ENCODE data around the gene LSM7. TPM values are rescaled to one million over a fixed set of nuclear protein-coding genes. Genes with fewer than 3 reads are reported as not detected.

The LSM7 gene
- total RNA-seq, 1 experiment from 2014 or later = 282 TPM

- peaks cover 29% of the 10 kb centered on the region for H3K79me2 ChIP-seq (ENCODE audit: low read length)
- H3K9me2 ChIP-seq (replicated peaks; ENCODE audit: low read length) = no peaks in the 10 kb centered on the region
- intact Hi-C loops (cut with micrococcal nuclease) = no loop called here
- no TSS peak for BruUV-seq (replicated peaks)
- ChIA-PET CTCF (no interaction called here), POLR2A (ENCODE audit: unreplicated experiment) (no interaction called here)
- no peaks in the 10 kb centered on the region for H3K27me3 ChIP-seq (ENCODE audit: low read length)
- H4K20me1 ChIP-seq (ENCODE audit: low read length) = no peaks in the 10 kb centered on the region
- H3K9me3 ChIP-seq (ENCODE audit: low read length) = no peaks in the 10 kb centered on the region
- no peak overlapping the region for H3K4me3 ChIP-seq (ENCODE audit: low read length)
- no peak overlapping the region for H3K27ac ChIP-seq (ENCODE audit: low read length)
- H2AFZ ChIP-seq (ENCODE audit: low read length) = no peak overlapping the region
- no peaks in the 10 kb centered on the region for H3K4me1 ChIP-seq (ENCODE audit: insufficient read depth, low read length)
- DNase-seq = no peak
- no peaks in the 10 kb centered on the region for H3K36me3 ChIP-seq (ENCODE audit: low read depth, low read length)
- no peak for ATAC-seq
- no peak overlapping the region for H3K9ac ChIP-seq (ENCODE audit: low read length)
- TF ChIP-seq EZH2phosphoT487 (IDR thresholded peaks at IDR 0.05; ENCODE audit: borderline replicate concordance, low read length) (no peak), EZH2 (IDR thresholded peaks at IDR 0.05; ENCODE audit: low read length, unreplicated experiment) (no peak), CTCF (conservative IDR thresholded peaks at IDR 0.05; ENCODE audit: low read depth, low read length) (no peak)
- no peaks in the 10 kb centered on the region for H3F3A ChIP-seq (ENCODE audit: low read length, unreplicated experiment)
- no peak overlapping the region for H3K4me2 ChIP-seq (ENCODE audit: low read length)
These were observed 6.8 kb upstream of the LSM7 start for GRCh38 chr19:2334986-2335846.

DNA sequence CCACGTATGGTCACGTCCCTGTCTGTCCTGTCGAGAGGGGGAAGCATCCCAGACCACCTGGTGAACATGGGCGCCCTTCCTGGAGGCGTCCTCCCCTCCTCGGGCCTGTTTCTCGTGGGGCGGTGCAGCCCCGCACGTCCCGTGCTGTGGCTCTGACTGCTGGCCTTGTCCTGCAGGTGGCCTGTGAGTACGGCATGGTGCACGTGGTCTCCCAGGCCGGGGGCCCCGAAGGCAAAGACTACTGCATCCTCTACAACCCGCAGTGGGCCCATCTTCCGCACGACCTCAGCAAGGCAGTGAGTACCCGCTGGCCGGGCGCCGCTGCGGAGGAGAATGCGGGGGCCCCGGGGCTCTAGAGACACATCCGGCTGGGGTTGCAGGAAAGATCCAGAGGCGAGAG is 6.0 kb upstream of the LSM7 start:
- no peaks in the 10 kb centered on the region for H3K9me2 ChIP-seq (replicated peaks; ENCODE audit: low read length)
- no TSS peak for BruUV-seq (replicated peaks)
- no peaks in the 10 kb centered on the region for H4K20me1 ChIP-seq (ENCODE audit: low read length)
- H3F3A ChIP-seq (ENCODE audit: low read length, unreplicated experiment) = no peaks in the 10 kb centered on the region
- peaks cover 4% of the 10 kb centered on the region for H3K4me1 ChIP-seq (ENCODE audit: insufficient read depth, low read length)
- no peak overlapping the region for H3K4me3 ChIP-seq (ENCODE audit: low read length)
- H3K27me3 ChIP-seq (ENCODE audit: low read length) = no peaks in the 10 kb centered on the region
- peaks cover 36% of the 10 kb centered on the region for H3K79me2 ChIP-seq (ENCODE audit: low read length)
- no peak overlapping the region for H3K4me2 ChIP-seq (ENCODE audit: low read length)
- ChIA-PET CTCF (no interaction called here), POLR2A (ENCODE audit: unreplicated experiment) (no interaction called here)
- H3K27ac ChIP-seq (ENCODE audit: low read length) = no peak overlapping the region
- H3K9ac ChIP-seq (ENCODE audit: low read length) = no peak overlapping the region
- no peaks in the 10 kb centered on the region for H3K36me3 ChIP-seq (ENCODE audit: low read depth, low read length)
- no peak overlapping the region for H2AFZ ChIP-seq (ENCODE audit: low read length)
- ATAC-seq (no peak), DNase-seq (no peak)
- TF ChIP-seq CTCF (conservative IDR thresholded peaks at IDR 0.05; ENCODE audit: low read depth, low read length) (no peak), EZH2phosphoT487 (IDR thresholded peaks at IDR 0.05; ENCODE audit: borderline replicate concordance, low read length) (no peak), EZH2 (IDR thresholded peaks at IDR 0.05; ENCODE audit: low read length, unreplicated experiment) (no peak)
- intact Hi-C loops (cut with micrococcal nuclease) = no loop called here
- H3K9me3 ChIP-seq (ENCODE audit: low read length) = no peaks in the 10 kb centered on the region

DNA sequence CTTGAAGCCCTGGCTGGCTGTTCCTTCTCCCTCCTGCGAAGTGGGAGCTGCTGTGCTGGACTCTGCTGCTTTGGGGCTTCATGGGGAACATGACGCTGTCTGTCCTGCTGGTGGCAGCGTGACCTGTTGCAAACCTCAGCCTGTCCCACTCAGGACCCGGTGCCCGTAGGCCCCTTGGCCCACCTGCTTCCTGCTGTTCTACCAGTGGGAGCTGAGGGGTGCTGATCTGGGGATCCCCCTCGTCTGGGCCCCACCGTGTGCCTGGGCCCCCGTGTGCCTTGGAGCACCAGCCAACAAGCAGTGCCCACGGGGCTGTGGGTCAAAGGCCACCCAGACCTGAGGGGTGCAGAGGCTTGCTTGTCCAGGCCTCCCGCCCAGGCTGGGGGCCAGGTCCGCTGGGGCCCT is 5.4 kb upstream of the LSM7 start:
- no peak for TF ChIP-seq EZH2 (IDR thresholded peaks at IDR 0.05; ENCODE audit: low read length, unreplicated experiment)
- TF ChIP-seq CTCF (conservative IDR thresholded peaks at IDR 0.05; ENCODE audit: low read depth, low read length) = 0 out of 2 replicates have a peak, but pooled peaks have one; percentile 22

More for the DNA sequence above, 5.4 kb upstream of the LSM7 start:
- H4K20me1 ChIP-seq (ENCODE audit: low read length) = no peaks in the 10 kb centered on the region
- no peak overlapping the region for H2AFZ ChIP-seq (ENCODE audit: low read length)
- H3K9me3 ChIP-seq (ENCODE audit: low read length) = no peaks in the 10 kb centered on the region
- DNase-seq (no peak), ATAC-seq (no peak)
- no peaks in the 10 kb centered on the region for H3F3A ChIP-seq (ENCODE audit: low read length, unreplicated experiment)
- H3K79me2 ChIP-seq (ENCODE audit: low read length) = peaks cover 42% of the 10 kb centered on the region
- no peak overlapping the region for H3K4me2 ChIP-seq (ENCODE audit: low read length)
- intact Hi-C loops (cut with micrococcal nuclease) = no loop called here
- H3K9ac ChIP-seq (ENCODE audit: low read length) = no peak overlapping the region
- H3K4me3 ChIP-seq (ENCODE audit: low read length) = no peak overlapping the region
- ChIA-PET CTCF (no interaction called here), POLR2A (ENCODE audit: unreplicated experiment) (no interaction called here)
- no peaks in the 10 kb centered on the region for H3K27me3 ChIP-seq (ENCODE audit: low read length)
- H3K9me2 ChIP-seq (replicated peaks; ENCODE audit: low read length) = no peaks in the 10 kb centered on the region
- peaks cover 7% of the 10 kb centered on the region for H3K4me1 ChIP-seq (ENCODE audit: insufficient read depth, low read length)
- no TSS peak for BruUV-seq (replicated peaks)
- H3K36me3 ChIP-seq (ENCODE audit: low read depth, low read length) = no peaks in the 10 kb centered on the region
- H3K27ac ChIP-seq (ENCODE audit: low read length) = no peak overlapping the region

All from PC-3 (cell line).